Lower lobe of right lung (tissue), 2 donors: ENCODE data around the gene PCF11. TPM values are rescaled to one million over a fixed set of nuclear protein-coding genes. Genes with fewer than 3 reads are reported as not detected.
A peak's percentile ranks its signal among the peaks of the same experiment; 100 is the strongest.

Experiments used
- ATAC-seq, 2 donors: fragments of 200-7000 bp; cut with Tn5 transposase; one replicate each; pipeline ENCODE4 v1.9.1; 2020 to 2022; ENCODE audit warnings: mild to moderate bottlenecking in 2 of 2, moderate library complexity in 2 of 2
- DNase-seq: peaks from one replicate; pipeline ENCODE4 v3.0.0-alpha.2; 2020
- H3K27ac ChIP-seq: fragments of 200-600 bp; one replicate; pipeline ENCODE4 v1.8.0; 2022
- H3K27me3 ChIP-seq: fragments of 200-600 bp; one replicate; pipeline ENCODE4 v1.8.0; 2022; ENCODE audit warnings: low read depth
- H3K36me3 ChIP-seq: fragments of 200-600 bp; one replicate; pipeline ENCODE4 v1.8.0; 2022; ENCODE audit warnings: mild to moderate bottlenecking
- H3K4me1 ChIP-seq: fragments of 200-600 bp; one replicate; pipeline ENCODE4 v1.8.0; 2022
- H3K4me3 ChIP-seq: fragments of 200-600 bp; one replicate; pipeline ENCODE4 v1.8.0; 2022; ENCODE audit warnings: mild to moderate bottlenecking
- H3K9me3 ChIP-seq: fragments of 200-600 bp; one replicate; pipeline ENCODE4 v1.8.0; 2022
- intact Hi-C: fragments of 100-400 bp; cut with DNase I; formaldehyde crosslinking; loops from one replicate; pipeline ENCODE4 v1.11.0; 2022
- total RNA-seq: library from RNA; stranded (reverse); fragmentation: NEBNext Ultra II Directional; extraction: Animal tissue kit (Norgen Biotek cat#: 25700); gene quantifications from one replicate; pipeline ENCODE4 v1.2.1, GENCODE V29; 2021
- TF ChIP-seq, protein P1 (sequence below): fragments of 200-600 bp; IDR thresholded peaks from one replicate; pipeline ENCODE4 v1.8.0; 2022; ENCODE audit warnings: antibody characterized with exemption, mild to moderate bottlenecking
- donor health status: DM: no; HTN: yes; CAD: no; lungs with severe emphysema.

Gene PCF11
- total RNA-seq, 1 donor from 2014 or later = 58.6 TPM

GRCh38 chr11:83170865-83171264, 13.9 kb downstream of the PCF11 start:
- Histone ChIP-seq H3K36me3 (peaks cover 100% of the 10 kb centered on the region), H3K27me3 (no peaks in the 10 kb centered on the region), H3K4me1 (peaks cover 68% of the 10 kb centered on the region), H3K27ac (no peak overlapping the region), H3K4me3 (peak overlapping the region; percentile 30), H3K9me3 (no peaks in the 10 kb centered on the region)
- DNase-seq (no peak), ATAC-seq (no peak)
- TF ChIP-seq, protein P1, sequence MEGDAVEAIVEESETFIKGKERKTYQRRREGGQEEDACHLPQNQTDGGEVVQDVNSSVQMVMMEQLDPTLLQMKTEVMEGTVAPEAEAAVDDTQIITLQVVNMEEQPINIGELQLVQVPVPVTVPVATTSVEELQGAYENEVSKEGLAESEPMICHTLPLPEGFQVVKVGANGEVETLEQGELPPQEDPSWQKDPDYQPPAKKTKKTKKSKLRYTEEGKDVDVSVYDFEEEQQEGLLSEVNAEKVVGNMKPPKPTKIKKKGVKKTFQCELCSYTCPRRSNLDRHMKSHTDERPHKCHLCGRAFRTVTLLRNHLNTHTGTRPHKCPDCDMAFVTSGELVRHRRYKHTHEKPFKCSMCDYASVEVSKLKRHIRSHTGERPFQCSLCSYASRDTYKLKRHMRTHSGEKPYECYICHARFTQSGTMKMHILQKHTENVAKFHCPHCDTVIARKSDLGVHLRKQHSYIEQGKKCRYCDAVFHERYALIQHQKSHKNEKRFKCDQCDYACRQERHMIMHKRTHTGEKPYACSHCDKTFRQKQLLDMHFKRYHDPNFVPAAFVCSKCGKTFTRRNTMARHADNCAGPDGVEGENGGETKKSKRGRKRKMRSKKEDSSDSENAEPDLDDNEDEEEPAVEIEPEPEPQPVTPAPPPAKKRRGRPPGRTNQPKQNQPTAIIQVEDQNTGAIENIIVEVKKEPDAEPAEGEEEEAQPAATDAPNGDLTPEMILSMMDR = no peak
- intact Hi-C loops = no loop called here

DNA sequence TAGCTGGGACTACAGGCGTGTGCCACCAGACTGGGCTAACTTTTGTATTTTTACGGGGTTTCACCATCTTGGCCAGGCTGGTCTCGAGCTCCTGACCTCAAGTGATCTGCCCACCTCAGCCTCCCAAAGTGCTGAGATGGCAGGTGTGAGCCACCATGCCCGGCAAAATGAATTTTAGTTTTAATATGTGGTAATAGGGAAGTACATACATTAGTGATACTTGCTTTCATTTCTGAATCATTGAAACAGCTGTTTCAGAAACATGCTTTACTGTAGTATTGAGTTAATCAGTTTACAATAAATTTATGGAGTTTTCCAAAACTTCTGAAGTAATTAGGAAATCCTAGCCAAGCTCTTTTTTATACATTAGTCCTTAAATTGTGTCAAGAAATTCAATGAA, 15.6 kb downstream of the PCF11 start:
- no peak for DNase-seq
- H3K27me3 ChIP-seq = no peaks in the 10 kb centered on the region
- TF ChIP-seq, protein P1 = no peak
- no peak overlapping the region for H3K4me3 ChIP-seq
- intact Hi-C loops = no loop called here
- H3K9me3 ChIP-seq = no peaks in the 10 kb centered on the region
- peaks cover 99% of the 10 kb centered on the region for H3K36me3 ChIP-seq
- no peak overlapping the region for H3K27ac ChIP-seq
- H3K4me1 ChIP-seq = peaks cover 73% of the 10 kb centered on the region
- no peak for ATAC-seq

DNA sequence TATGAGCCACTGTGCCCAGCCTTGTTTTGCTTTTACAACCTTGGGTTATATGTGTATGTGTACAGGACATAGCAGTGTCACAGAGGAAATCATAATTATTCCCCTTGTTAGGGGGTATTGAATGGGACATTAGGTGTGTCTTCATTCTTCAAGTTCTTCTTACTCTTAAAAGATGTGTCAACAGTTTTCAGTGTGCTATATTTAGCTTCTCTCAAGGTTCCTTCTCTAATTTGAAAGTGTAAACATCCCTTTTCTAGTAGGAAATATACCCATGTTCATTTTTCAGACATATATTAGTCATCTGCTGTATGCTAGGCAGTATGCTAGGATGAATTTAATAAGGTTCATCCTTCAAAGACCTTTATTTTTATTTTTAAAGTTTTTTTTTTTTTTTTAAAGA, 17.1 kb downstream of the PCF11 start:
- H3K27ac ChIP-seq = no peak overlapping the region
- peaks cover 73% of the 10 kb centered on the region for H3K4me1 ChIP-seq
- intact Hi-C loops = no loop called here
- peaks cover 99% of the 10 kb centered on the region for H3K36me3 ChIP-seq
- TF ChIP-seq, protein P1 = no peak
- H3K27me3 ChIP-seq = no peaks in the 10 kb centered on the region
- no peaks in the 10 kb centered on the region for H3K9me3 ChIP-seq
- ATAC-seq (peak; percentile 27 to 38), DNase-seq (no peak)
- no peak overlapping the region for H3K4me3 ChIP-seq

GRCh38 chr11:83175815-83176214, 18.9 kb downstream of the PCF11 start:
- TF ChIP-seq, protein P1 = no peak
- Histone ChIP-seq H3K9me3 (no peaks in the 10 kb centered on the region), H3K4me1 (peaks cover 55% of the 10 kb centered on the region), H3K27ac (no peak overlapping the region), H3K27me3 (no peaks in the 10 kb centered on the region), H3K4me3 (no peak overlapping the region), H3K36me3 (peaks cover 99% of the 10 kb centered on the region)
- intact Hi-C loops = no loop called here
- peak in 1 of 2 donors; percentile 49 for ATAC-seq
- no peak for DNase-seq

DNA sequence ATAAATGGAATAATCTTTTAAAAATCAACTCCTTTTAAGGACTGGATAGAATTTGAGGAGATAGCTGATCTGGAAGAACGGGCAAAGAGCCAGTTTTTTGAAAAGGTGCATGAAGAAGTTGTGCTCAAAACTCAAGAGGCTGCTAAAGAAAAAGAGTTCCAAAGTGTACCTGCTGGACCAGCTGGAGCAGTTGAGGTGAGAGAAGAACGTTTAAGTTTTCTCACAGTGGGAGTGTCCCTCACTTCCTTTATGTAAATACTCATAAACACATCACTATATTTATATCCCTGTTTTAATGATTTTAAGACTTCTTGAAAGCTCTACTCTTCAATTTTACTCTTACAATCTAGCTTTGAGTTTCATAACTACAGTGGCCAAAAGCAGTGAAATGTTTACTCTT, 24.9 kb downstream of the PCF11 start:
- Histone ChIP-seq H3K36me3 (peaks cover 100% of the 10 kb centered on the region), H3K9me3 (no peaks in the 10 kb centered on the region), H3K27me3 (no peaks in the 10 kb centered on the region), H3K4me3 (no peak overlapping the region), H3K27ac (no peak overlapping the region), H3K4me1 (peaks cover 5% of the 10 kb centered on the region)
- DNase-seq (no peak), ATAC-seq (peak in 1 of 2 donors; percentile 42)
- TF ChIP-seq, protein P1 = no peak
- intact Hi-C loops = no loop called here

- DNase-seq (no peak), ATAC-seq (no peak)
- H3K27me3 ChIP-seq = no peaks in the 10 kb centered on the region
- TF ChIP-seq, protein P1 = no peak
- no peaks in the 10 kb centered on the region for H3K9me3 ChIP-seq
- H3K27ac ChIP-seq = no peak overlapping the region
- peaks cover 5% of the 10 kb centered on the region for H3K4me1 ChIP-seq
- H3K36me3 ChIP-seq = peaks cover 85% of the 10 kb centered on the region
- intact Hi-C loops = no loop called here
- no peak overlapping the region for H3K4me3 ChIP-seq
These were observed 28.8 kb downstream of the PCF11 start for GRCh38 chr11:83185767-83186166.
